ENCODE results near the gene CBFA2T3. TPM values are rescaled to one million over a fixed set of nuclear protein-coding genes. Genes with fewer than 3 reads are reported as not detected.

The CBFA2T3 gene
- total RNA-seq, 1 experiment from 2014 or later = 13.7 TPM

GRCh38 chr16:88842806-88843205, 134.2 kb downstream of the CBFA2T3 start:
- DNase-seq (ENCODE audit: low read depth, low spot score) (no peak), ATAC-seq (no peak)
- H3K4me1 ChIP-seq (ENCODE audit: control insufficient read depth, insufficient read depth, low read length) = no peaks in the 10 kb centered on the region
- no TSS peak for BruUV-seq (replicated peaks)
- no peaks in the 10 kb centered on the region for H3K9me3 ChIP-seq (ENCODE audit: control insufficient read depth, insufficient read depth, low read depth, low read length)
- H3K27me3 ChIP-seq (ENCODE audit: control insufficient read depth, insufficient read depth, low read length) = no peaks in the 10 kb centered on the region
- no peaks in the 10 kb centered on the region; the same call in 1 of the 2 replicates for H3K36me3 ChIP-seq (ENCODE audit: control insufficient read depth, insufficient read depth, low read length)
- ChIA-PET CTCF (no interaction called here), POLR2A (no interaction called here)
- TF ChIP-seq REST (IDR thresholded peaks at IDR 0.05; ENCODE audit: insufficient read depth in 1 of 2, low read depth in 2 of 2, low read length in 1 of 2) (no peak), CTCF (IDR thresholded peaks at IDR 0.05) (no peak), TCF7L2 (IDR thresholded peaks at IDR 0.05; ENCODE audit: low read depth, low read length) (no peak), POLR2AphosphoS5 (IDR thresholded peaks at IDR 0.05; ENCODE audit: low read depth, low read length) (no peak), SIN3A (IDR thresholded peaks at IDR 0.05; ENCODE audit: borderline replicate concordance, insufficient read depth, low read depth, low read length) (no peak)
- in situ Hi-C loops (cut with HindIII; ENCODE audit: low pct_unique_long_range_greater_than_20kb, low sequenced_read_pairs) (no loop called here), intact Hi-C loops (cut with micrococcal nuclease; ENCODE audit: unreplicated experiment) (no loop called here)
- H3K27ac ChIP-seq (ENCODE audit: low read length) = no peak overlapping the region
- H3K4me3 ChIP-seq (ENCODE audit: low read depth in 2 of 2, low read length in 2 of 2) = no peak overlapping the region

GRCh38 chr16:88842308-88842756, 134.7 kb downstream of the CBFA2T3 start:
- no peaks in the 10 kb centered on the region for H3K9me3 ChIP-seq (ENCODE audit: control insufficient read depth, insufficient read depth, low read depth, low read length)
- H3K27me3 ChIP-seq (ENCODE audit: control insufficient read depth, insufficient read depth, low read length) = no peaks in the 10 kb centered on the region
- BruUV-seq (replicated peaks) = no TSS peak
- DNase-seq (ENCODE audit: low read depth, low spot score) = no peak
- ChIA-PET POLR2A (no interaction called here), CTCF (no interaction called here)
- no peaks in the 10 kb centered on the region; the same call in 1 of the 2 replicates for H3K36me3 ChIP-seq (ENCODE audit: control insufficient read depth, insufficient read depth, low read length)
- intact Hi-C loops (cut with micrococcal nuclease; ENCODE audit: unreplicated experiment) (no loop called here), in situ Hi-C loops (cut with HindIII; ENCODE audit: low pct_unique_long_range_greater_than_20kb, low sequenced_read_pairs) (no loop called here)
- TF ChIP-seq SIN3A (IDR thresholded peaks at IDR 0.05; ENCODE audit: borderline replicate concordance, insufficient read depth, low read depth, low read length) (no peak), REST (IDR thresholded peaks at IDR 0.05; ENCODE audit: insufficient read depth in 1 of 2, low read depth in 2 of 2, low read length in 1 of 2) (no peak), CTCF (IDR thresholded peaks at IDR 0.05) (no peak), TCF7L2 (IDR thresholded peaks at IDR 0.05; ENCODE audit: low read depth, low read length) (no peak), POLR2AphosphoS5 (IDR thresholded peaks at IDR 0.05; ENCODE audit: low read depth, low read length) (no peak)
- no peak overlapping the region for H3K4me3 ChIP-seq (ENCODE audit: low read depth in 2 of 2, low read length in 2 of 2)
- no peak overlapping the region for H3K27ac ChIP-seq (ENCODE audit: low read length)
- H3K4me1 ChIP-seq (ENCODE audit: control insufficient read depth, insufficient read depth, low read length) = no peaks in the 10 kb centered on the region
- ATAC-seq = no peak
